GM12878 (cell line): ENCODE measurements around the gene NEB. TPM values are rescaled to one million over a fixed set of nuclear protein-coding genes. Genes with fewer than 3 reads are reported as not detected.

Experiments
- ATAC-seq: fragments of 200-7000 bp; cut with Tn5 transposase; 3 replicates; pipeline ENCODE4 v1.9.1; 2020; ENCODE audit warnings: mild to moderate bottlenecking, moderate library complexity
- BruUV-seq: library from RNA; stranded (reverse); fragments of 400-500 nt; replicated peaks from 2 replicates; lab custom pipeline; 2021; lab: Mats Ljungman, UMichigan
- CTCF ChIA-PET: fragments of 300-600 bp; sonication (Branson Sonifier 250); formaldehyde crosslinking; extraction: SDS; loops from one replicate; lab custom pipeline; 2021; ENCODE audit warnings: inconsistent platforms; lab: Yijun Ruan, JAX
- POLR2A ChIA-PET: fragments of 350-600 bp; formaldehyde crosslinking; extraction: SDS; loops from one replicate; lab custom pipeline; 2021; ENCODE audit warnings: inconsistent platforms; lab: Charles Lee
- RAD21 ChIA-PET: fragments of 300-600 bp; sonication (Branson Sonifier 250); formaldehyde crosslinking; loops from one replicate; lab custom pipeline; 2023; ENCODE audit warnings: antibody characterized with exemption; ENCODE audit not compliant: unreplicated experiment; lab: Charles Lee
- SMC1A ChIA-PET: fragments of 300-600 bp; sonication (Branson Sonifier 250); formaldehyde crosslinking; loops from one replicate; lab custom pipeline; 2023; ENCODE audit not compliant: unreplicated experiment, uncharacterized antibody; lab: Charles Lee
- DNase-seq: peaks from one replicate; pipeline ENCODE4 v3.0.0-alpha.2; 2011; ENCODE audit warnings: low read depth, low spot score
- FAIRE-seq: peaks from 3 replicates; lab custom pipeline; 2011; peaks lifted over from hg19 to GRCh38; lab: Jason Lieb, UNC
- H2AFZ ChIP-seq: 2 replicates; pipeline ENCODE4 v1.6.0; 2011; ENCODE audit warnings: low read depth, low read length, control low read depth; ENCODE audit not compliant: control insufficient read depth
- H3K27ac ChIP-seq: 2 replicates; pipeline ENCODE4 v1.5.1; 2011; ENCODE audit warnings: control low read depth; ENCODE audit not compliant: control insufficient read depth, insufficient read depth
- H3K27me3 ChIP-seq, 2 experiments: replicated peaks in 1 of 2; 2 replicates each; pipeline versions ENCODE4 v1.6.0 to v1.6.1; 2011; ENCODE audit warnings: low read length in 1 of 2; ENCODE audit not compliant: control insufficient read depth in 2 of 2, insufficient read depth in 2 of 2
- H3K36me3 ChIP-seq, 2 experiments: 2 replicates each; pipeline ENCODE4 v1.5.1; 2011; ENCODE audit warnings: low read length in 1 of 2; ENCODE audit not compliant: control insufficient read depth in 2 of 2, insufficient read depth in 2 of 2
- H3K4me1 ChIP-seq: 2 replicates; pipeline ENCODE4 v1.6.1; 2011; ENCODE audit warnings: mild to moderate bottlenecking, low read length, moderate library complexity, mixed read lengths; ENCODE audit not compliant: control insufficient read depth, insufficient read depth
- H3K4me2 ChIP-seq: 2 replicates; pipeline ENCODE4 v1.6.0; 2011; ENCODE audit warnings: control low read depth; ENCODE audit not compliant: control insufficient read depth, insufficient read depth
- H3K4me3 ChIP-seq: fragments of 200-600 bp; sonication (generic); 2 replicates; pipeline ENCODE4 v1.5.1; 2016
- H3K79me2 ChIP-seq: 2 replicates; pipeline ENCODE4 v1.6.0; 2011; ENCODE audit warnings: low read length; ENCODE audit not compliant: control insufficient read depth, insufficient read depth
- H3K9ac ChIP-seq: 2 replicates; pipeline ENCODE4 v1.8.0; 2011; ENCODE audit warnings: low read length, control low read depth, mixed read lengths; ENCODE audit not compliant: control insufficient read depth, insufficient read depth
- H3K9me3 ChIP-seq: replicated peaks from 3 replicates; pipeline ENCODE4 v1.5.1; 2011; ENCODE audit warnings: mild to moderate bottlenecking, low read length; ENCODE audit not compliant: control insufficient read depth, insufficient read depth
- H4K20me1 ChIP-seq: 2 replicates; pipeline ENCODE4 v1.6.0; 2011; ENCODE audit not compliant: control insufficient read depth, insufficient read depth
- BHLHE40 ChIP-seq, 2 experiments: fragments of 450-650 bp in 1 of 2; IDR thresholded peaks; 2 replicates each; pipeline ENCODE4 v1.6.1; 2011 to 2017; ENCODE audit warnings: low read depth in 2 of 2, borderline replicate concordance in 1 of 2, improper control_type of control experiment in 1 of 2, low read length in 1 of 2, mild to moderate bottlenecking in 1 of 2
- CHD1 ChIP-seq: IDR thresholded peaks from 2 replicates; pipeline ENCODE4 v1.6.1; 2012; ENCODE audit warnings: low read depth, low read length, improper control_type of control experiment
- CHD4 ChIP-seq: fragments of 200-600 bp; sonication (generic); IDR thresholded peaks from 2 replicates; pipeline ENCODE4 v1.6.1; 2016; ENCODE audit warnings: mild to moderate bottlenecking
- SIN3A ChIP-seq: IDR thresholded peaks from 2 replicates; pipeline ENCODE4 v1.6.1; 2012; ENCODE audit warnings: low read depth, low read length, improper control_type of control experiment
- STAT3 ChIP-seq: IDR thresholded peaks from 2 replicates; pipeline ENCODE4 v1.6.1; 2011; ENCODE audit warnings: low read depth, low read length, improper control_type of control experiment
- WGBS: methylation state at CpG from one replicate; pipeline ENCODE4 v1.1.6; 2016; ENCODE audit warnings: low lambda C conversion rate; ENCODE audit not compliant: insufficient replicate concordance, insufficient coverage; ENCODE audit errors: missing lambda C conversion rate; 5-methylcytosine and 5-hydroxymethylcytosine counted together
- in situ Hi-C: fragments of 300-500 bp; cut with MboI; formaldehyde crosslinking; loops from 9 replicates; pipeline ENCODE4 v1.14.3; 2018; ENCODE audit warnings: mixed read lengths
- intact Hi-C: fragments of 100-400 bp; cut with micrococcal nuclease; formaldehyde crosslinking; loops from one replicate; pipeline ENCODE4 v1.14.2; 2022; ENCODE audit not compliant: unreplicated experiment
- polyA plus RNA-seq, 11 experiments: library from polyadenylated mRNA; depleted of rRNA in 4 of 11; unstranded in 6 of 11; stranded (reverse) in 5 of 11; fragments of >200 nt; fragmentation: Nextera tagmentation in 4 of 11; fragmentation: Illumina TruSeq in 1 of 11; extraction: Ambion mirVana in 4 of 11; extraction: Trizol in 1 of 11; gene quantifications; 1 replicate in 1 of 11; 2 replicates in 10 of 11; pipeline versions ENCODE4 v1.2.1 to v1.2.3, GENCODE V29; 2011 to 2016; ENCODE audit warnings: inconsistent platforms in 2 of 11, missing spikeins in 2 of 11, low read depth in 1 of 11
- total RNA-seq, 4 experiments: library from RNA; depleted of rRNA in 3 of 4; stranded (reverse); fragments of >200 nt in 3 of 4; fragmentation: Illumina TruSeq in 1 of 4; extraction: Trizol in 1 of 4; gene quantifications; 2 replicates each; pipeline versions ENCODE4 v1.2.1 to v1.2.3, GENCODE V29; 2013 to 2021
- TF ChIP-seq, protein P1 (sequence below): fragments of 450-650 bp; IDR thresholded peaks from 2 replicates; pipeline ENCODE4 v1.6.1; 2017; ENCODE audit warnings: mild to moderate bottlenecking

The NEB gene
- total and polyA plus RNA-seq, 10 of the 15 experiments (the other 5 are each of a cell fraction or from before 2014, with no cell fraction given) = 0.04 to 0.77 (median 0.12) TPM

DNA sequence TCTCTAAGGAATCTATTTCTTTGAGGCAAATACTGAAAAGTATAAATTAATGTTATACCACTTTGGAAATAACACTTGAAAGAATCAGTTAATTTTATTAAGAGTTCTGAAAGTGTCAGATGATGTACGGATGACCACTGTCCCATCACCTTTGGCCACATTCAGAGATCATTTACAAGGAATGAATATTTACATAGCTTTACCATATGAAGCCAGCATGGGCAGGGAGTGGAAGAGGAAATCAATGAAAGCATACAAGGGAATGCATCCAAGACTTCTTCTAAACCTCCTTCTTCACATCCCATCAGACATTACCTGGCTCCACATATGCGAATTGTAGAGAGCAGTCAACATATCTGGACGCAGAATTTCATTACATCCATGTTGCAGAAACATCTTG is 201.1 kb downstream of the NEB start:
- DNase-seq (no peak), ATAC-seq (no peak), FAIRE-seq (no peak)
- RAD21 ChIA-PET = no interaction called here
- 41% methylated on average over 3 of the region's 3 CpGs for WGBS
- POLR2A ChIA-PET = no interaction called here
- in situ Hi-C loops = no loop called here
- TF ChIP-seq STAT3 (no peak), SIN3A (no peak), CHD4 (no peak), CHD1 (no peak), BHLHE40 (IDR thresholded peaks at IDR 0.05; ENCODE audit: borderline replicate concordance in 1 of 2, low read depth in 2 of 2, low read length in 1 of 2) (no peak)
- TF ChIP-seq, protein P1, sequence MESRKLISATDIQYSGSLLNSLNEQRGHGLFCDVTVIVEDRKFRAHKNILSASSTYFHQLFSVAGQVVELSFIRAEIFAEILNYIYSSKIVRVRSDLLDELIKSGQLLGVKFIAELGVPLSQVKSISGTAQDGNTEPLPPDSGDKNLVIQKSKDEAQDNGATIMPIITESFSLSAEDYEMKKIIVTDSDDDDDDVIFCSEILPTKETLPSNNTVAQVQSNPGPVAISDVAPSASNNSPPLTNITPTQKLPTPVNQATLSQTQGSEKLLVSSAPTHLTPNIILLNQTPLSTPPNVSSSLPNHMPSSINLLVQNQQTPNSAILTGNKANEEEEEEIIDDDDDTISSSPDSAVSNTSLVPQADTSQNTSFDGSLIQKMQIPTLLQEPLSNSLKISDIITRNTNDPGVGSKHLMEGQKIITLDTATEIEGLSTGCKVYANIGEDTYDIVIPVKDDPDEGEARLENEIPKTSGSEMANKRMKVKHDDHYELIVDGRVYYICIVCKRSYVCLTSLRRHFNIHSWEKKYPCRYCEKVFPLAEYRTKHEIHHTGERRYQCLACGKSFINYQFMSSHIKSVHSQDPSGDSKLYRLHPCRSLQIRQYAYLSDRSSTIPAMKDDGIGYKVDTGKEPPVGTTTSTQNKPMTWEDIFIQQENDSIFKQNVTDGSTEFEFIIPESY = no peak
- no peaks in the 10 kb centered on the region for H3K79me2 ChIP-seq
- no peaks in the 10 kb centered on the region for H4K20me1 ChIP-seq
- BruUV-seq = no TSS peak
- H3K9ac ChIP-seq = no peak overlapping the region
- intact Hi-C loops = no loop called here
- H3K9me3 ChIP-seq = no peaks in the 10 kb centered on the region
- no peaks in the 10 kb centered on the region for H3K4me1 ChIP-seq
- no peaks in the 10 kb centered on the region for H3K36me3 ChIP-seq
- CTCF ChIA-PET = no interaction called here
- H2AFZ ChIP-seq = no peak overlapping the region
- SMC1A ChIA-PET = no interaction called here
- no peak overlapping the region for H3K4me3 ChIP-seq
- H3K4me2 ChIP-seq = no peak overlapping the region
- H3K27ac ChIP-seq = no peak overlapping the region
- no peaks in the 10 kb centered on the region for H3K27me3 ChIP-seq
